Inflammatory macrophage treated with lipopolysaccharide for 1 hour (primary cell): Measurements from ENCODE around the gene PRR22.

ENCODE experiments used
- DNase-seq, 2 donors: peaks; one replicate each; pipeline ENCODE4 v3.0.0-alpha.2; 2020 to 2022

Gene PRR22

GRCh38 chr19:5784581-5785147 lies at the start of gene PRR22:
PRR22 (minus strand) TSS chr19:5784746; CDS start chr19:5784660, 86 bp downstream.
- no peak for DNase-seq

- DNase-seq: no peak
Measured at GRCh38 chr19:5832527-5833216, 48.1 kb upstream of the PRR22 start.

GRCh38 chr19:5832061-5832460 lies 47.5 kb upstream of the PRR22 start:
- DNase-seq: no peak

- no peak for DNase-seq
Measured at GRCh38 chr19:5831159-5831558, 46.6 kb upstream of the PRR22 start.

GRCh38 chr19:5829567-5830310 lies 45.2 kb upstream of the PRR22 start:
- DNase-seq: no peak

- no peak for DNase-seq
Measured at GRCh38 chr19:5828661-5829566, 44.4 kb upstream of the PRR22 start.

- peak; percentile 88 to 97 for DNase-seq
Measured at GRCh38 chr19:5827891-5828660, 43.5 kb upstream of the PRR22 start.

- no peak for DNase-seq
Measured at GRCh38 chr19:5827342-5827890, 42.9 kb upstream of the PRR22 start.

GRCh38 chr19:5826531-5827341 lies 42.2 kb upstream of the PRR22 start:
- peak; percentile 21 to 40 for DNase-seq

GRCh38 chr19:5825178-5825577 lies 40.6 kb upstream of the PRR22 start:
- peak in 1 of 2 donors; percentile 8 for DNase-seq

- DNase-seq: no peak
Measured at GRCh38 chr19:5824751-5825150, 40.2 kb upstream of the PRR22 start.

- DNase-seq: no peak
Measured at GRCh38 chr19:5823579-5824281, 39.2 kb upstream of the PRR22 start.

GRCh38 chr19:5822181-5822844 lies 37.8 kb upstream of the PRR22 start:
- DNase-seq: no peak

GRCh38 chr19:5821521-5822180 lies 37.1 kb upstream of the PRR22 start:
- no peak for DNase-seq

GRCh38 chr19:5820785-5821184 lies 36.2 kb upstream of the PRR22 start:
- no peak for DNase-seq

GRCh38 chr19:5818594-5818993 lies 34.0 kb upstream of the PRR22 start:
- no peak for DNase-seq

- no peak for DNase-seq
Measured at GRCh38 chr19:5817218-5817617, 32.7 kb upstream of the PRR22 start.

- no peak for DNase-seq
Measured at GRCh38 chr19:5814852-5815246, 30.3 kb upstream of the PRR22 start.
